Endometrial microvascular endothelial cells (primary cell): Measurements from ENCODE around the gene PIEZO2. TPM values are rescaled to one million over a fixed set of nuclear protein-coding genes. Genes with fewer than 3 reads are reported as not detected.
"Not testable (repeated sequence)": the region's sequence is repeated elsewhere in the genome, so short reads cannot be mapped to it uniquely, and the experiment has no call there.

Source experiments
- in situ Hi-C: cut with HindIII; loops from 2 replicates; pipeline ENCODE4 v1.10.0; 2017; ENCODE audit warnings: low sequenced_read_pairs, low pct_unique_long_range_greater_than_20kb; ENCODE audit errors: inconsistent ontology term
- total RNA-seq: library from RNA; depleted of rRNA; stranded (reverse); fragments of >200 nt; gene quantifications from one replicate; pipeline ENCODE4 v1.2.3, GENCODE V29; 2015; ENCODE audit errors: inconsistent ontology term

The PIEZO2 gene
- total RNA-seq, 1 donor from 2014 or later, result under 0.01 TPM

DNA sequence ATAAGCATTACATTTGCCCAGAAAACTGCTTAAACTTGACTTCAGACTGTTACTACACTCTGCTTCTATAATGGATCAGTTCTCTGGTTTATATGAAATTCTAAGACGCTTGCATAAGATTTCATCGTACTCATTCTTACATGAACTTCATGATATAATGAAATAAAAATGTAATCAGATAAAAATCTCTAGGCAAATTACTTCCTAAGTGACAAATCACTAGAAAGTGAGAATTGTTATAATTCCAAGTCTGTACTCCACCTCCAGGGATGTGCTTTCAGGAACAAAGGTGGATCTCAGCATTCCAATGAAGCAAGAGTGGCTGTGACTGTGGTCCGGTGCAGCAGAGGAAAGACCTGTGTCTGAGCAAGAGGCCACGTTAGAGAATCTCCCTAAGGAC lies 226.2 kb downstream of the PIEZO2 start:
- in situ Hi-C loops, result no loop called here

DNA sequence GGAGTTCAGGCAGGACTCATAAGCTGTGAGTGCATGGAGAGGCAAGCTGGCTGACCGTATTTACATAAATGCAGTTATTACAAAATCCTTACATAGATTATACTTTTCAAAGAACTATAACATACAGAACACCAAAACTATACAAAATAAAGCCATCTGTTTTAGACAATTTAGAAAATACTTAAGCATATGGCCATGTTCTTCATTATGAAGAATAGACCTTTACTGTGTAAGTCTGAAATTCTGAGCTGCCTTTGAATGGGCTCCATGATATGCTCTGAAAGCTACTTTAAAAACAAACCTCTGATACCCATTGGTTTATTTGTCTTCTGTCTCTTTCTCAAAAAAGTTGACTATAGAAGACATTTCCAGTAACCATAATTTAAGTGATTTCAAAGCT lies 226.7 kb downstream of the PIEZO2 start:
- in situ Hi-C loops, result not testable (repeated sequence)

DNA sequence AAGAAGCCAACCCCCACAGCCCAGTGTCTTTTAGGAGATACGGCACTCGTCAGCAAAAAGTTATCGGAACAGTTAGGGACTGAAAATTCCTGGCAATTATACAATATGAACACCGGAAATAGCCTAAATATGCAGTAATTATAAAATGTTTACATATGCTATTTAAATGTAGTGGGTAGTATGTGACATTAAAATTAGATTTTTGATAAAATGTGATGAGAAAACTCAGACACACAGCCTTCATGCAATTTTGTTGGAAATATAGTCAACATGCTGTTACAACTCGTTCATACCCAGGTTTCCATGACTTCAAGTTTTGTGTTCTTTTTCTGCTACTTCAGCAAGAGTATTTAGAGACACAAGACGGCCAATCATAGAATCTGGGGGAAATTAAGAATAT lies 229.1 kb downstream of the PIEZO2 start:
- in situ Hi-C loops, result not testable (repeated sequence)

DNA sequence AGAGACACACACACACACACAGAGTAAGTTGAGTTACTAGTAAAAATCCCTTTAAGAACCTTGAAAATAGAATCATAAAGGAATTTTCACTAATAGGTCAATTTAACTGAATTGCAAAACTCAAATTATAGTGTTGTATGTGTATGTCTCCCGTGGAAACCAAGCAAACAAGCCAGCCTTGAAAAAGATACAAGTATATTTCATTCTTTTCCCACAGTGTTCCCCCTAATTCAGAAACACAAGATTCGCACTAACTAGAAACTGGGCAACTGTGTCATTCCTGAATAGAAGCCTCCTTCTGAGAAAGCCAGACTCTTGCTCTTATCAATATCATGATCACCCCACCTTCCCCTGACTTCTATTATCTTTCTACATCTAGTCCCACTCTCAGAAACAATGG lies 229.5 kb downstream of the PIEZO2 start:
- in situ Hi-C loops, result no loop called here

DNA sequence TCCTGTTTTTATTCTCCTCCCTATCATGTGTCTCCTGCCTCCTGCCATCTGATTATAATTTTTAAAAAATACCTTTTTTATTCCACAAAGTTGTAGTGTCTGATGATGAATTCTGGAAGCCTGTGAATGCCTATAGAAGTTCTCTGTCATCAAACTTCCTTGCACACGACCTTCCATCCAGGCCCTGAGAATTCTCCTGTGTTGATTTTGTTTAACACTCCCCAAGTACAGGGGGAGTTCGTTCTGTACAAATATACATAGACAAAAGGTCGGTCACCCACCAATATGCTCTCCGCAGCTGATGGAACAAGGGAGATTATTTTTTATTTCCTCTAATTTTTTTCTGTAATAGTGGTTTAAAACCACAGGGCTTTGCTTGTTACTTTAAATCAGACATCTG lies 232.5 kb downstream of the PIEZO2 start:
- in situ Hi-C loops, result no loop called here

DNA sequence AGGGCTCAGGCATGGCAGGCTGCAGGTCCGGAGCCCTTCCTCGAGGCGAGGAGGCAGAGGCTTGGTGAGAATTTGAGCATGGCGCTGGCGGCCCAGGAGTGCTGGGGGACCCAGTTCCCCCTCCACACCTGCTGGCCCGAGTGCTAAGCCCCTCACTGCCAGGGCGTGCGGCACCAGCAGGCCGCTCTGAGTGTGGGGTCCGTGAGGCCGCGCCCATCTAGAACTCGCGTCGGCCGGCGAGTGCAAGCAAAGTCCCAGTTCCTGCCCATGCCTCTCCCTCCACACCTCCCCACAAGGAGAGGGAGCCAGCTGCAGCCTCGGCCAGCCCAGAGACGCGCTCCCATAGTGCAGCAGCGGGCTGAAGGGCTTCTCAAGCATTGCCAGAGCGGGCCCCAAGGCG lies 233.0 kb downstream of the PIEZO2 start:
- in situ Hi-C loops, result no loop called here

DNA sequence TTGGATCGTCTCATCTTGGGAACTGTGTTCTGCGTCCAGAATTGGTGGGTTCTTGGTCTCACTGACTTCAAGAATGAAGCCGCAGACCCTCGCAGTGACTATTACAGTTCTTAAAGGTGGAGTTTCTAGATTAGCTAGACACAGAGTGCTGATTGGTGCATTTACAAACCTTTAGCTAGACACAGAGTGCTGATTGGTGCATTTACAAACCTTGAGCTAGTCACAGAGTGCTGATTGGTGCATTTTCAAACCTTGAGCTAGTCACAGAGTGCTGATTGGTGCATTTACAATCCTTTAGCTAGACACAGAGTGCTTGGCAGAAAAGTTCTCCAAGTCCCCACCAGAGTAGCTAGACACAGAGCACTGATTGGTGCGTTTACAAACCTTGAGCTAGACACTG lies 233.6 kb downstream of the PIEZO2 start:
- in situ Hi-C loops, result not testable (repeated sequence)

DNA sequence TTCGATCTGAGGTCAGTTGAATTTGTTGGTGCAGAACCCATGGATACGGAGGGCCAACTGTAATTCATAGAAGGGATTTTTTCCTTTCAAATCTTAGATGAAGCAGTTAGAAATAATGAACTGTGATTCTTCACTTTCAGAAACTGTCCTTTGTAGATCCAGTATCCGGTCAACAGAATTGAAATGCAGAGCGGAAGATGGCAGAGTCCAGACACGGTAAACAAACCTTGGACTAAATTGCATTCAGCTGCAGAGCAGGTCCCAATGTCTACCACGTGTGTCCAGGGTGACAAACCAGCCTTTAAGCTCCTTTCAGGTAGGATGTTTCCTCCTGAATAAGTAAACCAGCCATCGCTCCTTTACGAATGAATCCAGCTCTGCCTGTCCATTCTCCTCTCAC lies 234.8 kb downstream of the PIEZO2 start:
- in situ Hi-C loops, result not testable (repeated sequence)

DNA sequence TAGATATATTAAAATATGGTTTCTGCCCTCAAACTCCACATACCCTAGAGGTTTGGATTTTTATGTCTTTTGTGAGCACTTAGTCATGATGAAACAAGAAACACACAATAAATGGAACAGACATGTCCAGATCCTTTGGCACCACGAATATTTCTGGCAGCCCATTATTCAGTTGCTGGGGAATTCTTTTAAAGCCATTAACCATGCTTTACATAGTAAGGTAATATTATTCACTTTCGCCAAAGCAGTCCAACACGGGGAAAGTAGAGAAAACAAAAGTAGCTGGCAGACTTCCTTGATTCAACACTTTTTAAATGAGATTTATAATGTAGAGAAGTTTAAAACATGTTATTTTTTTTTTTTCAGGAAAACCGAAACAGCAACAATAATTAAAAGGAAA lies 235.4 kb downstream of the PIEZO2 start:
- in situ Hi-C loops, result no loop called here

DNA sequence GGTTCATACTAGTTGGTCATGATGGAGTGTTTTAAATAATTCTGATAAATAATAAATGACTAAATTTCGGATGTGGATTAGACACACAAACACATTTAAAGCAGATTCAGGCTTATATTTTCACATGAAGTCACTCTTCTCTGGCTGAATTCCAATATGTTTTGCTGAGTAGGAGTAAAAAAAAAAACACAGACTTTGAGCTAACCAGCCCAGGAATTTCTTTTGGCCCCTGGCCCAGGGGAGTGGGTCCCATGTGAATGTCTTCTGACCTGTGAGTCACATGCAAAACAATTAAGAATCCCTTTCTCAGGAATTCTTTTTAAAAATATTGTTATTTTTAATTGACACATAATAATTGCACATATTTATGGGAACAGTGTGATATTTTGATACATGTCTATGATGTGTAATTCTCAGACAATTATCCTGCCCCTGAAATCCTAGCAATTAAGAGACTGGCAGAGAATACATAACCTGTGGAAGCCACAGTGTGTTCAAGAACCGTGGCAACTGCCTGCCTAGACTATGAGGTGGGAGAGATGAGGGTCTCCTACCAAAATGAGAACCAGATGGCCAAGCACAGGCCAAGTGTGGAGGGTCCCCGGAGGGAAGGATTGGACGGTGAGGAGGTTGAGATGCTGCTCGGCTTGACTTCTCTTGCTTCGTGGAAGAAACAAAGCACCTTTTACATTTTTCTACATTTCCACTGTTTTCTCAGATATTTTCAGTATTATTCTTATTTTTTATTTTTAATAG lies 236.4 kb downstream of the PIEZO2 start:
- in situ Hi-C loops, result no loop called here

DNA sequence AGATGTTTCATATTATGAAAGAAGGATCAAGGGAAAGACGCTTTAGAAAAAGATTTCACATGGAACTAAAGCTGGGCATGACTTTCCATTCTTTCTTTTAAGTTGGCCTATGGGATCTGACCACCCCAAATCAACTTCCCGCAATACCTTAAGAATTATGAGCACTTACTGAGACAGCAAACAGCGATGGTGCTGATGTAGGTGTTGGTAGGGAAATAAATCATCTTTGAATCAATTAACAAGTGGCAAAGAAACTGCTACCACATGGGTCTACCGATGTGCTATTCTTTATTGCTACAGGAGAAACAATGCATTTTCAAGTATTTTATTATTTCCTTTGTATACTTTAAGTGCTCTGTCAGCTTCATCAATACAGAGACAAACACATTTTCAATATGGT lies 239.6 kb downstream of the PIEZO2 start:
- in situ Hi-C loops, result no loop called here

DNA sequence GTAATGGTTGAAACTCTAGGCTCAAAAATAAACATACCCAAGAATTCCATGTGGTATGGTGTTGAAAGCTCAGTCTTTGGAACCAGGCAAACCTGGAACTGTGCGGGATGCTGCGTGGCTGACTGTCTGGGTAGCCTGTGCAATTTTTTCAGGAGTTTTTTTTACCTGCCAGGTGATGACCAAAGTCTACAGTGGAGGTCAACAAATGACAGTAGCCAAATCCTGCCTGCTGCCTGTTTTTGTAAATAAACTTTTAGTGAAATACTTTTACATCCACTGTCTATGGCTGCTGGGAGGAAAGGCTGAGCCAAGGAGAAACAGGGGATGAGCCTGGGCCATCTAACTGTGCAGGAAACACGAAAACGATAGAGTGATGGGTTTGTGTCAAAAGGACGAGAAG lies 240.6 kb downstream of the PIEZO2 start:
- in situ Hi-C loops, result no loop called here

DNA sequence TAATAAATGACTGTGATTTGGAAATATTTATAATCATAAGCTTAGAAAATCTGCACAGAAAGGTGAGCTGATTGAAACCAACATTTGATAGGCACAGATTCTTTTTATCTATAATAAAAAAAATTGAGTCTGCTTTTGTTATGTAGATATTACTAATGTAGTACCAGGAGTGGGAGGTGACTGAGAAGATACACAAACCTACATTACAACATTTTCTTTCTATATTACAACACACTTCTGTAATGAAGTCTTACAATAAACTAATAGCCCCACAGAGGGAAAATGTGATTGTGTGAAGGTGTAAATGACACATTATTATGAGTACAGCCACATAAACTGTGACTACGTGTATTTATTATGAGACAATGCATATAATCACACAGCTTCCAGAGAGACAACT lies 241.6 kb downstream of the PIEZO2 start:
- in situ Hi-C loops, result no loop called here

DNA sequence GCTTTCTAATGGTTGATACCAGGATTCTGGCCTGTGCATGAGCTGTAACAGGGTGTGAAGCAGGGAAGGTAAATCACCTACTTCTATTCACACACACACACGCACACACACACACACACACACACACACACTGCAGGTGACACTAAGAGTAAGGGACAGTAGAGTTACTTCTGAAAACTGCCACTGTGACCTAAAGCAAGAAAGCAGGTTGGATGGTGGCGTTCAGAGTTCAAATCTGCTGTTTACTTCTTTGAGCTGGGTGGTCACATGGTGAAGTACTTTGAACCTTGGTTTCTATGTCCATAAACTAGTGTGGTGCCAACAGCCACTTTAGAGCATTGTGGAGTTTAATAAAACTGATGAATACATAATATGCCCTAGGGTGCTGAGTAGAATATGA lies 248.0 kb downstream of the PIEZO2 start:
- in situ Hi-C loops, result no loop called here

DNA sequence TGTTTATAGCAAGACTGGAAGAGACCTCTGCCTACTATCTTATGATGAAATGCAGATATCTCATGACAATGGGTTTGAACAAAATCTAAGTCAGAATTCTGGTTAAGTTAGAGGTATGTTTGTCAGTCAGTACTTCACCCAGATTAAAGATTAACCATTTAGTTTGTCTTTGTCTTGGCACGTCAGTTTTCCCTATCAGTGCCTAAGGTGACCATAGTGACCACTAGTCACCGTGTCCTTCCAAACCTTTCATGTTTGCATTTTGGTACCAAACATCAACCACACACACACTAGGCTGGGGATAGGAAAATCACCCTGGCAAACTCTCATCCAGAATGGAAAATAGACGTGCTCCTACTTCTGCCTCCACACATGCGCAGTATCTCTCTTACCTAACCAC lies 248.9 kb downstream of the PIEZO2 start:
- in situ Hi-C loops, result no loop called here

DNA sequence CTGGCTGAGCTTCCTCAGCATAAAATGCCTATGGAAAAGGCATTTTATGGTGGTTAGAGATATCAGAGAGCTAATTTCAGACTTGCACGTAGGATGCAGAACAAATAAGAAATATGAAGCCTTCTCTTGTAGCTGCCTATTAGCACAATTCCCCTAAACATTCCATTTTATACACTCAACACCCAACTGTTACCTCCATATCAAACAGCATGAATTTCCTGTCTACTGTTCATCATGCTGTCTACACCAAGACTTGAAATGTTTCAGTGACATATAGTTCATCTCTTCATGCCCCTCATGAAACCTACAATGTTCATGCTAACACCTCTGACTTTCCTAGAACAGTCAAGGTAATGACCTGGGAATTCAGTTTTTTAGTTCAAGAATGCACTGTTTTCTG lies 249.9 kb downstream of the PIEZO2 start:
- in situ Hi-C loops, result no loop called here

DNA sequence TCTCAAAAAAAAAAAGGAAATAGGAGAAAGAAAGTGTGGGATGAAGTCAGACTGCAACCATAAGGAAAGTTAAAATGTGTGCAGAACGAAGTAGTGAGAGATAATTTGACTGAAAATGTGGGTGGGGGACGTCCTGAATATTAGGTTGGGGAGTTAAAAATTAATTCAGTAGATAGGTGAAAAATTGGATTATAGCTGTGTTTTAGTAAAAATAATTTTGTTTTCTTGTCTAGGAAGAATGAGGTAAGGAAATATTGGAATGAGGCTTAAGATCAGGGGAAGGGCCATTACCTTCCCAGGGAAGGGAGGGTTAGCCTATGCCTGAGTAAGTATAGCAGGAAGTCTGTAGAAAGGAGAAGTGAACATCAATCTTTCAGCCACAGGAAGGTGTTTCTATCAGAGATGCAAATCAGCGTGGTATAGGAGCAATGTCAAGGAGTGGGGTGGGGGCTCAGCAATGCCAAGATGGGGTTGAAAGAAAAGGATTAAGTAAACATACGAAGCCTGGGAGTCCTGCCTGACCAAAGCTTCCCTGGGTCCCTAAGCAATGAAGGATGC lies 250.9 kb downstream of the PIEZO2 start:
- in situ Hi-C loops, result no loop called here

DNA sequence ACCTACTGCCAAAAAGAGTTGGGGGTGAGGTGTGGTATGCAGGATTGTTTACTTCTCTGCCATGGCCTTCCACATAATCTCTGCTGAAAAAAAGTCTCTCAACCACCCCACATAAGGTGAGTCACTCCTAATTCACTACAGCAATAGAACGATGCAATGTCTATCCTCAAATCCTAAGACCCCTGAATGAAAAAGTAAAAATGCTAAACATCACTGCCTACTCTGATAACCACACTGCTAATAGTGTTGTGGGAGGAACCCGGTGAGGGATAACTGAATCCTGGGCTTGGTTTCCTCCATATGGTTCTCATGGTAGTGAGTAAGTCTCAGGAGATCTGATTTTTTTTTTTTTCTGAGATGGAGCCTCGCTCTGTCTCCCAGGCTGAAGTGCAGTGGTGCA lies 252.5 kb downstream of the PIEZO2 start:
- in situ Hi-C loops, result no loop called here

DNA sequence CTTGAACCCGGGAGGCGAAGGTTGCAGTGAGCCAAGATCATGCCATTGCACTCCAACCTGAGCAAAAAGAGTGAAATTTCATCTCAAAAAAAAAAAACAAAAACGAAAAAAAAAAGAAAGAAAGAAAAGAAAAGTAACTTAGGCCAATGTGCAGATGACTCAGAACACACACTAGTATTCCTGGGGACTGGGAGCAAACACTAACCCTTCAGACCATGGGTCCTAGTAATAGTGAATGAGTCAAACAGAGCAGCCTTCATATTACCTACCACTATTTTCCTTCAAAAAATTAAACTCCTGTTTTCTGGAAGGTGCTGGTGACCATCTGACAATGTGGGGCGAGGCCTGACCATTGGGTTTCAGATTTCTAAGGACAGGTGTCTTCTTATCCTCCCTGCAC lies 253.4 kb downstream of the PIEZO2 start:
- in situ Hi-C loops, result no loop called here

DNA sequence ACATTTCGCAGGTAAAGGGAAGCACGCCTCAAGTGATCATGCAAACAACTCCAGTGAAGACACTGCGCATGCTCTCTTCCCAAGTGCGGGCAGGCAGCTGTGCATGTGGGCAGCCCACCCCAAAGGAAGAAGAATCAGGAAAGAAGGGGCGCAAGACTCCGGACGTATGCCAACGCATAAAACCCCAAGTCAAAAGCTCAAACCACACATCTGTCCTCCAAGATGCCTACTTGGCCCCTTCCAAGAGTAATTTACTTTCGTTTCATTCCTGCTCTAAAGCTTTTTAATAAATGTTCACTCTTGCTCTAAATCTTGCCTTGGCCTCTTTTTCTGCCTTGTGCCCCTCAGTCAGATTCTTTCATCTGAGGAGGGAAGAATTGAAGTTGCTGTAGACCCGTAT lies 254.9 kb downstream of the PIEZO2 start:
- in situ Hi-C loops, result no loop called here

DNA sequence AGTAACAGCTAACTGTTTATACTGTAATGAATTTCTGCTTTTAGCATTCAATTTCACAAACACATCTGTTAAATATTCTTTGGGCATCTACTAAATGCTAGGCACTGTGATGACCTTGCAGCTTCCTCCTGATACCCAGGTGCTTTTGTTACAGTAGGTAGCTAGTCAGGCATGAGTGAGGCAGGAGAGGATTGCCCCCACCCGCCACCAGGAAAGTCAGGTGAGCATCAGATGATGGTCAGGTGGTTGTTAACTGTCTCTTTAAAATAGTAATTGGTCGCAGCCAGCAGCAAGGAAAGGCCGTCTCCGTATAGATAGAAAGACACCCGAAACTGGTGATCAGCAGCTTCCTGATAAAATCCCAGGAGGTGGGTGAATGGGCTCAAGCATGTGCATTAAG lies 255.6 kb downstream of the PIEZO2 start:
- in situ Hi-C loops, result no loop called here
